ENCODE measurements around the gene FUBP3.

GRCh38 chr9:130630071-130630450, 50.7 kb downstream of the FUBP3 start:
- TF ChIP-seq CTCF (conservative IDR thresholded peaks at IDR 0.05; ENCODE audit: low read length): no peak
- no peak for TF ChIP-seq EZH2phosphoT487 (IDR thresholded peaks at IDR 0.05; ENCODE audit: borderline replicate concordance)
